NCI-H1417 (cell line): ENCODE data around the gene PTTG1IP2.
A peak's percentile ranks its signal among the peaks of the same experiment; 100 is the strongest.
"Not testable (repeated sequence)": the region's sequence is repeated elsewhere in the genome, so short reads cannot be mapped to it uniquely, and the experiment has no call there.

Source experiments
- DNase-seq, 3 experiments: peaks; one replicate each; lab custom pipeline; 2025; lab: John Stamatoyannopoulos, UW

The PTTG1IP2 gene

DNA sequence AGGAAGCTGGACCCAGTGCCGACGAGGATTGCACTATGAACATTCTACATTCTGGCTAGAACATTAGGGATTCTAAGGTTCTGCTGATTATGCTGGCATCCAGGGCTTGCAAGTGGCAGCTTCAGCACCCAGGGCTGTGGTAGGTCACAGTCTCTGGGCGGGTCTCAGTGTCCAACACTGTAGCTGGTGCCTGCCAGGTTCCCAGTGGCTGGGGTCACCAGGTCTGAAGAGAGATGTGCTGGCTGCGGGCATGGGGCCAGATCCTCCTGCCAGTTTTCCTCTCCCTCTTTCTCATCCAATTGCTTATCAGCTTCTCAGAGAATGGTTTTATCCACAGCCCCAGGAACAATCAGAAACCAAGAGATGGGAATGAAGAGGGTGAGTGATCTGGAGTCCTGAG is at the start of gene PTTG1IP2:
PTTG1IP2 (plus strand) TSS at position 86 of the 400 bp plus-strand sequence; CDS start at position 234, 148 bp downstream.
- DNase-seq = no peak

DNA sequence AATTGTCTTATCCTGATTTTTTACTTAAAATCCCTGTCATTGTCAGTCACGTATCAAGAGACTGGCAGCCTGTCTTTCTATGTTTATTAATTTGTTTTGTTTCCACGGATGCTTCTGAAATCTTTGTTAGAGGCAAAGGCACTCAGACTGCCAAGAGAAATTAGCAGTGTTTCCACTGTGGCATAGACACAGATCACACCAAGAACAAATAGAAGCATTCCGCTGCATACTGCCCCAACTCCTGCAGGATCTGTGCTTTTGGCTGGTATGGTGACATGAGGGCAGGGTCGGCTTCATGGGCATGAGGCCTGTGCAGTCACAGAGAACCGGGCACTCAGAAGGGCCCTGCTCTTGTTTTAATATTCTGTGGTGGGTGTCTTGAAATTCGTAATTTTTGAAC is 47.8 kb upstream of the PTTG1IP2 start:
- DNase-seq = no peak

DNA sequence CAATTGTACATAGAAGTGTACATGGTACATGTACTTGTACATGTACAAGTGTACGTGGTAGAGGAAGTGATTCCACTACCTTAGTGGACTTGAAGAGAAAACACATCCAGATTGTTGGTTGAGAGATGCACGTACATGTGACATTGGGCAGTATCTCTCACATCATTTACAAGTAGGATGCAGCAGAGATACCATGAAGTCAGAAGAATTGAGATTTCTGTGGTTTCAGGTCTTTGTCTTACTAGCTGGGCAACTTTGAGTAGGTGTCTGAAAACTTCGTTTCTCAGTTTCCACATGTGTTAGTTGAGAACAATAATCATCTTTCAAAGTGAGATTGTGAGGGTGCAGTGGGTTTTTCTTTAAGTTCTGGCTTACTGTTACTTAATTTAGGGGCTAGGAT is 44.7 kb upstream of the PTTG1IP2 start:
- no peak for DNase-seq

DNA sequence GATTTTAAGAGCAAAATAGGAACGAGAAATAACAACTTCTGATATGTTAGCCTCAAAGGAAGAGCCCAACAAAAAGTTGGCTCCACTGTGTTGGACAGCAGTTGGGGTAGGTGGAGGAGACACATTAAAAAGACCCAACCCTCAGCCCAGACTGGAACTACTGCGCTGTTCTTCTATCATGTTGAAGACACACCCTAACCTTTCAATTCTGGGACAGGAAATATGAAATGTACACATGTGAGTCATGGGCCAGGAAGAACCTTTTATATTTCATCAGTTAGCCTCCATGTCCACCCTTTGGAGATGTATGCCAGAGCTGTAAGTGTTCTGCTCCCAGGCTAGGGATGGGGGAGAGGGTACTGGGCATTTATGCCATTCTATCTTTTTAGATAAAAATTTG is 44.1 kb upstream of the PTTG1IP2 start:
- DNase-seq = no peak

DNA sequence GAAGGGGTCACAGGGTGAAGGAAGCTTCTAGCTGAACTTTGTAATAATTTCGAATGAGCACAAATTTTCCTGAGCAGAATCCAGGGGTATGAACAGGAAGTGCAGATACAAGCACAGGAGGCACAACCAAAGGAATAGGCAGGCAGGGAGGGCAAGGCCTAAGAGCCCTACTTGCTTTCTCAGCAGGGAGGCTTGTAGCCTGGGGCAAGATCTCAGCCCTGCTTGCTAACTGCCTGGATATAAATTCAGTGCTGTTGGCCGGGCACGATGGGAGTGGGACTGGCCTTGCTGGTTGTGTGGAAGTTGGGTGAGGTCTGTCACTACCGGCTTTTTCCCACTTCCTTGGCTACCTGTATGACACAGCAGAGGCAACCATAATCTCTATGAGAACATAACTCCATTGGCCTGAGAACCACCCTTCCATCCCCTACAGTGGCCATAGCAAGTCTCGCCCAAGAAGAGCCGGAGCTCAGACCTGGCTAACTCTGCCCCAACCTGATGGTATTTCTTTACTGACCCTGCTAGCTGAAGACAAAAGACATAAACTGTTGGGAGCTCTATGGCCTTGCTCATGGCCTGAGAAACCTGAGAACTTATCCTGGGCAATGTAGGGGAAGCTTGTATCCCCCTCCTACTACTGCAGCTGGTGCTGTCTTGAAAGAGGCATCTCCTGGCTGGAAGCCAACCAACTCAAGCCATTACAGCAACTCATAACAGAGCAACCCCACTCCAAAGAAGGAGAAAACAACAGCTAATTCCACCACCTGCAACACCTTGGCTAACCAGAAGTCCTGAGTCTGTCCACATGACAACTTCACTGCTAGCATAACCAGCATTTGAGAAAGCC is 38.6 kb upstream of the PTTG1IP2 start:
- peak in 1 of 3 experiments; percentile 42 for DNase-seq

DNA sequence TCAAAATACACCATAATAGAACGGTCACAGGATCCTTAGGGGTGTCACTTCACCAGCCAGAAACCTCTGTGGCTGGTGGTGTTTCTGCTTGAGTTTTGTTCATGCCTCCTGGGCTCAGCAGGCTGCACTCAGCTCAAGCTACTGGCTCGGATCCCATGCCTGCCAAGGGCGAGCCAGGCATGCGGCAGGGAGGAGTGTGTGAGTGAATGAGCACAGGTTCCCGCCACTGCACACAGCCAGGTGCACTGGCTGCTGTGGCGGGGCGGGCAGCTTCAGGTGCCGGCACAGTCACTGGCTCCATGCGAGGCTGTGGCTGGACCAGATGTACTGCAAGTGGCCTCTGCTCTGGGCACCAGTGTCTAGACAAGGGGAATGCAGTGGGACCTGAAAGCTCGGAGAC is 36.7 kb upstream of the PTTG1IP2 start:
- no peak for DNase-seq

DNA sequence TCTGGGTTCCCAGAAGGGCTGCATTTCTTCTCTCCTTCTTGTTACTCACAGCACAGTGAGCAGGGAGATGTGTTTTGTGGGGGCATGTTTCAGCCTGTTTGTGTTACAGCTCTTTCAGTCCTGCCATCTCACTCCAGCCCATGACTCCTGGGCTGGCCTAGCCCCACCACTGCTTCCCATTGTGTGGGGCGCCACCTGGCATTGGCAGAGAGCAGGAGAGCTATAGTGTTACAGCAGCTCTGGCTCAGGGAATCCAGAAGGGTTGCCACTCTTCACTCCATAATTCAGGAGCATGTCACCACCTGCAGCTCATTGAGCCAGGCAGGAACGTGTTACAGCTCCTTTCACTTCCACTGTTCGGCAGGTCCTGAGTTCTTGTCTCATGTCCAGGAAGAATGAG is 36.2 kb upstream of the PTTG1IP2 start:
- DNase-seq = no peak

DNA sequence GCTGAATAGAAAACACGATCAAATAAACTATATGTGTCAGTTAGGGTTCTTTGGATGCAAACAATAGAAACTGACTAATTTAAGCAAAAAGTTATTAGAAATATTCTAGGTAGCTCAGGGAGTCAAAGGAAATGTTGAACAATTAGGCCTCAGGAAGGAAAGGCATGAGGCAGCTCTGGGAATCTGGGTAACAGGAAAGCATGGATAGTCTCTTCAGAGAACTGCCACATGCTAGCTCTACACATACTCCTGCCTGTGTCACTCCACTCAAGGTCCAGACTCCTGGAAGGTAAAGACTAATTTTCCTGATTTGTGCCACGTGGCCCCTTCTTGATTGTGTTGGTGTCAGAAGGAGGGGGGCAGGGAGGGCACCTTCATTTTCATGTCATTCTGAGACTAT is 23.8 kb upstream of the PTTG1IP2 start:
- DNase-seq = peak in 1 of 3 experiments; percentile 32

DNA sequence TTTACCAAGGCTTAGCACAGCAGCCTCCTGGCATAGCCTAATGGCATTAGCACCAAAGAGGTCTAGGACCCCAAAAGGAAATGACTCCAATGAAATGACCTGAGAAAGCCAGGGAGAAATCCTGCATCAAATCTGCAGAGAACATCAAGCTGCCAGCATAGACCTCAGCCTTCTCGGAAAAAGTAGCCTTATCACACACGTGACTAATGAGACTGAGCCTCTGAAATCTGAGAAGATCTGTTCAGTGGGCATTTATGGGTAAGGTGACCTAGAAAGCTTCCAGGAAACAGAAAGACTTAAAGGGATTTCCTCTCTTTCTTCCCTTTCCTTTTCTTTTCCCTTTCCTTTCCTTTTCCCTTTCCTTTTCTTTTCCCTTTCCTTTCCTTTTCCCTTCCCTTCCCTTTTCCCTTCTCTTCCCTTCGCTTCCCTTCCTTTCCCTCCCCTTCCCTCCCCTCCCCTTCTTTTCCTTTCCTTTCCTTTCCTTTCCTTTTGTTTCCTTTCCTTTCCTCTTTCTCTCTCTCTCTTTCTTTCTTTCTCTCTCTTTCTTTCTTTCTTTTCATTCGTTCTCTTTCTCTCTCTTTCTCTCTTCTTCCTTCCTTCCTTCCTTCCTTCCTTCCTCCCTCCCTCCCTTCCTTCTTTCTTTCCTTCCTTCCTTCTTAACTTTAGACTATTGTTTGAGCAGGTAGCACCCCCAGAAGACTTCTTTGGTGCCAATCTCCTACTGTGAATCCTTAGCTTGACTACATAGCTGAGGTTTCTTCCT is 23.1 kb upstream of the PTTG1IP2 start:
- DNase-seq = no peak

DNA sequence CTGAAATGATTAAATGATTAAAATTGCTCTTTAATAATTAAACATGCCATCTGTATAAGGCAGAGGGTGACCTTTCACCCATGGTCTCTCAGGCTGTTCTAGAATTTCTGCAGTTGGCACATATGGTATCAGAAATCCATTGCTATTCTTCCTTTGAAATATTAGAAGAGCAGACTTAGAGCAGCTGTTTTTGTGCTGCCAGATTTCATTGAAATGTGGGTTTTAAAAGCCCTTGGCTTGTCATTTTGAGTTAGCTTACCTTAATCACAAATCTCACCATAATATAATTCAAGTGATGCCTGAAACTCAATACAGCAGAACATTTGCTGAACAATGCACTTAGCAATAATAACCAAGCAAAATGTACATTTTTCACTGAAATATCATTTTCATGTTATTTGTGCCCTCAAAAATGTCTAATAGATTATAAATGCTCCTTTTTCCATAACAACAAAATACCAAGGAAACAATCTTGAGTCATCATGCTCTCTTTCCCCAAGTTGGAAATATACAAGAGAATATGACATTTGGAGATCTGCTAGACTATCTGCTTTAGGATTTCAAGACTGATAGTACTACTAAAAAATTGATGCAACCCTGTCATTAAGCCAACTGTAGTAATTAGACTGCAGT is 16.1 kb upstream of the PTTG1IP2 start:
- DNase-seq = no peak

DNA sequence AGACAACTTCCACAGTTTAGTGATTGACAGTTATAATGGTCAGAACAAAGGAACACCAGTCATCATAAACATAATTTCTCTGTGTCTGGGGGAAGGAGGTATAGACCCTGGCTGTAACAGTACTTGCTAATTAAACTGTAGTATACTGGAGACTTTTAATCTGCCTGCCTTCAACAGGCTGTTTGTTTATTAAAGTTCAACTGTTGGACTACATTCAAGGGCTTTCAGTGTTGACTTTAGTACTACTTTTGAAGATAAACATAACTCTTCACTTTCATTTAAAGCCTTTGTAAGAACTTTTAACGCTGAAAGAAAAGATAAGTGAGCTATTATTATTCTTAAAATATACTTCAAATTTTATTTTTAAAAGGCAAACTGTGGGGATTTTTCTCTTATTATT is 15.5 kb upstream of the PTTG1IP2 start:
- DNase-seq = peak in 1 of 3 experiments; percentile 37

DNA sequence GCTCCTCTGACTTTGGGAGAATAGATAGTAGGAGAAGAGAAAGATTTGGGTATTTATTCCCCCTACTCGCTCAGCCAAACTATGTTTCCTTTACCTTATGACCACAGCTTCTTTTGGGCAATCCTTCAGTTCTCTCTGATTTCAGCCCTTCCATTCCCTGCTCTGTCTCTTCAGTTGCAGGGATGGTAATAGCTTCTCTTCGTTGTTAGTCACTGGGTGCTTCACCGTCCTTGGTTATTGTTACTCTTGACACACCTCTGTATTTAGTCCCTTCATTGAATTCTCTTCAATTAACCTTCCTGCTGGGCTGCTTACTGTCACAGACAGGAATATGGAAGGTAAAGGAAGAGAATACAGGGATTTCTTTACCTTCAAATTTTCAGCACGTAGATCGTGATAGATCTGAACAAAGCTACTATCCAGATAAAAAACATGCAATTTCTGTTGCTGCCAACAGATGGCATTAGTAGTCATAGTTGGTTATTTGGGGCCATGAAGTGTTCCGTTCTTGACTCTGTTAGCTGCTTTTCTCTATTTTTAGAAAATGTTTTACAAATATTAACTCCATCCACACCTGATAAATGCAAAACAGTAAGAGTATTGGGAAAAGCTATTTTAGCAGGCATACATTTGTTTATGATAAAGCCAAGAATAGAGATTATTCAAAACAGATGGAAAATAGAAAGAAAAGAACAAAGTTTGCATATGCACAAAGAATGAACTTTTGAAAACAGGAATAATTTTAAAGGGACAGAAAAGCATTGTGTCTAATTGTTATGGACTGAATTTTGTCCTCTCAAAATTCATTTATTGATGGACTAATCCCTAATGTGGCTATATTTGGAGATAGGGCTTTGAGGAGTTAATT is 14.0 kb upstream of the PTTG1IP2 start:
- DNase-seq = peak; percentile 59 to 84 (median 68)

DNA sequence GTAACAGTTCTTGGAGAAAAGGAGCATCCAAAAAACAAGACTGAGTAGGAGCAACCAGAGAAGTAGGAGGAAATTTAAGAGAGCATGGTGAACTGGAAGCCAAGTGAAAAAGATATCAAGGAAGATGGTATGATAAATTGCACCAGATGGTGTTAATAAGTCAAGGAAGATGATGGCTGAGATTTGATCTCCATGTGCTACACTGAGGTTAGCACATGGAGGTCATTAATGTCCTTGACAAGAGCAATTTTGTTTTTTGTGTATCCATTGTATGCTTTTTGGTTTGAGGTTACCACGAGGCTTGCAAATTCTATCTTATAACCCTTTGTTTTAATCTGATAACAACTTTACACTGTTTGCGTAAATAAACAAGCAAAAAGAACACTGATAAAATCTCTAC is 11.3 kb upstream of the PTTG1IP2 start:
- DNase-seq = no peak

DNA sequence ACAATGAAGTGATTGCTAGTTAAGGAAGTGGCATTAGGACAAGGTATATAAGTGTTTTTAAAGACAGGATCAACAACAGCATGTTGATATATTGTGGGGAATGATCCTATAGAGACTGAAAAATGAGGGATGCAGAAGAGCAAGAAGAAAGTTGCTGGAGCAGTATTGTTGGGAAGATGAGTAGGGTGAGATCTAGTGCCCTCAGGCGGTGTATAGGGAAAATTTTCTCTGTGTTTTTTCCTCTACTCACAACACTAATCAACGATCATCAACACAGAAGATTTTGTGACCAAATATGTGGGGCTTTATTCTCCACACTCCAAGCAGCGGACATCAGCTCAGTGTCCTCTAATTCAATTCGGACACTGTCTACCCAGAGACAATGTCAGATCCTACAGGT is 9.6 kb upstream of the PTTG1IP2 start:
- no peak for DNase-seq

DNA sequence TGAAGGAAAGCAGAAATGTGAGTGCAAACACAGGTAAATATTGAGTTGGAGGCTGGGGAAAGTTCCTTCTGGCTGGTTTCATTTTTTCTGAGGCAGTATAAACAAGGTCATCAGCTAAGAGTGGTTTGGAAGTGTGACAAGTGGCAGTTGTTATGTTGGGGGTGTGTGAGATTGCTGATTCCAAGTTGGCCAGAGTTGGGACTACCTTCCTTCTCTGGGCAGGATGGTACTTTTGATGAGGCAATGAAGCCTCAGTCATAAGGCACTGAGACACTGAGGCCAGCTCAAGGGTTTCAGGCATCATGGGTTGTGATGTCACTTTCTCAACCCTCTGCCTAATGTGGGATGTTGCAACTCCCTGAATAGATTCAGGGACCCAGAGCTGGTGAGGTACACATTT is 8.2 kb upstream of the PTTG1IP2 start:
- DNase-seq = no peak

DNA sequence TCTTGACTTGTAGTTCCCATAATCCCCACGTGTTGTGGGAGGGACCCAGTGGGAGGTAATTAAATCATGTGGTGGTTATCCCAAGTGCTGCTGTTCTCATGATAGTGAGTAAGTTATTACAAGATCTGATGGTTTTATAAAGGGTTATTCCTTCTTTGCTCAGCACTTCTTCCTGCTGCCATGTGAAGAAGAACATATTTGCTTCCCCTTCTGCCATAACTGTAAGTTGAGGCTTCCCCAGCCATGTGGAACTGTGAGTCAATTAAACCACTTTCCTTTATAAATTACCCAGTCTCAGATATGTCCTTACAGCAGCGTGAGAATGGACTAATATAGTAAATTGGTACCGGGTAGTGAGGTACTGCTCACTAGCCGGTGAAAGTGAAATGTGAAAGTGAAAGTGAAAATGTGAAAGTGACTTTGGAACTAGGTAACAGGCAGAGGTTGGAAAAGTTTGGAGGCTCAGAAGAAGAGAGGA is 6.2 kb upstream of the PTTG1IP2 start:
- not testable (repeated sequence) for DNase-seq

DNA sequence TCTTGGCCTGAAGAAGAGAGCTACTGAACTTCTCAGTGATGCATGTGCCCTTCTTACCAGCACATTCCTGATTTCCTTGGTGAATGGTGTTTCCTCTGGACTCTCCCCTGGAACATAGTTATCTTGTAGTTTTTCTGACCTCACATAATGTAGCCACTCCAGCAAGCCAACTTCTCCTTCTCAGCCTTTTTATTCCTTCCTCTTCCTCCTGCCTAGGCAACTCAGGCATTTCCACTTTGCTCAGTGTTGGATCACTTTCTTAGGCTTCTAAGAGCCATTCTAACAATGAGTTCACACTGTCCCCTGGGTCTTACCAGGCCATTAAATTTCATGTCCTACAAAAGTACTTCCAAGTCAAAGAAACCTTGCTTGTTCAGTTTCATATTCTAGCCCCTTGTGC is 3.6 kb upstream of the PTTG1IP2 start:
- no peak for DNase-seq

DNA sequence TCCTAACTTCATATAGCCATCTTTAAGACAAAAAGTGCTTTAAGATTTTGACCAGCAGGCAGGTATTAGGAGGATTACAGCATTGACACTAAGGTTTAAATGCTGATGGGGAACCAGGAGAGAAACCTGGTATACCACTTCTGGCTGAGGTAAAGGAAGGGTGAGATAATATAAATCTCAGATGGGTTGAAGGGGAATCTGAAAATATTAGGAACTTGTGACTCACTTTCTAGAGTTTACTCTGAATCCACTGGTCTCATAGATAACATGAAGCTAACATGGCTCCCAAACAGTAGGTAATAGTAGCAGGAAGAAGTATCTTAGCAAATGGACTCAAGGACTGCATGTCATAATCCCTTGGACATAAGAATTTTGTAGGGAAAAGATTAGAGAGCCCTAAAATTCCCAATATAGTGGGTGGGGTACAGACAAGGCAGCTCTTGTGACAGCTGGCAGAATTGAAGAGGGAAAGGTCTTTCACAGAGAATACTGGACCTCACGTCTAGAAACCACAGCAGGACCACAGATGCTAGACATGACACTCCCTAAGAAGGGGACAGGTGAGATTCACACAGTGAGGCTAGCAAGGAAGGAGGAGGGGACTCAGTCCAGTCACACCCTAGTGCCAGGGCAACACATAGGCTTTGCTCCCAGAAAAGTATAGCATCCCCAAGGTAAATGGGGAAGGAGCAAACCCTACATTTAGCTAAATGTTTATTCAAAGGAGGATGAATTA is 3.5 kb downstream of the PTTG1IP2 start:
- DNase-seq = no peak

DNA sequence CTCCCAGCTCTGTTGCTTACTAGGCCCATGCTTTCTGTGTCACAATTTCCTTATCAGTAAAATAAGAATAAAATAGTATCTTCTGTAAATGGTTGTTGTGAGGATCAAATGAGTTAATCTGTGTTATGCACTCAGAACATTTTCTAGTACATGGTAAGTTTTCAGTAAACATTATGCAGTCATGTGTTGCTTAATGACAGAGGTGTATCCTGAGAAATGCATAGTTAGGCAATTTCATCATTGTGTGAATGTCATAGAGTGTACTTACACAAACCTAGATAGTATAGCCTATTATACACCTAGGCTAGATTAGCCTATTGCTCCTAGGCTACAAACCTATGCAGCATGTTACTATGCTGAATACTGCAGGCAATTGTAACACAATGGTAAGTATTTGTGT is 4.4 kb downstream of the PTTG1IP2 start:
- DNase-seq = no peak

DNA sequence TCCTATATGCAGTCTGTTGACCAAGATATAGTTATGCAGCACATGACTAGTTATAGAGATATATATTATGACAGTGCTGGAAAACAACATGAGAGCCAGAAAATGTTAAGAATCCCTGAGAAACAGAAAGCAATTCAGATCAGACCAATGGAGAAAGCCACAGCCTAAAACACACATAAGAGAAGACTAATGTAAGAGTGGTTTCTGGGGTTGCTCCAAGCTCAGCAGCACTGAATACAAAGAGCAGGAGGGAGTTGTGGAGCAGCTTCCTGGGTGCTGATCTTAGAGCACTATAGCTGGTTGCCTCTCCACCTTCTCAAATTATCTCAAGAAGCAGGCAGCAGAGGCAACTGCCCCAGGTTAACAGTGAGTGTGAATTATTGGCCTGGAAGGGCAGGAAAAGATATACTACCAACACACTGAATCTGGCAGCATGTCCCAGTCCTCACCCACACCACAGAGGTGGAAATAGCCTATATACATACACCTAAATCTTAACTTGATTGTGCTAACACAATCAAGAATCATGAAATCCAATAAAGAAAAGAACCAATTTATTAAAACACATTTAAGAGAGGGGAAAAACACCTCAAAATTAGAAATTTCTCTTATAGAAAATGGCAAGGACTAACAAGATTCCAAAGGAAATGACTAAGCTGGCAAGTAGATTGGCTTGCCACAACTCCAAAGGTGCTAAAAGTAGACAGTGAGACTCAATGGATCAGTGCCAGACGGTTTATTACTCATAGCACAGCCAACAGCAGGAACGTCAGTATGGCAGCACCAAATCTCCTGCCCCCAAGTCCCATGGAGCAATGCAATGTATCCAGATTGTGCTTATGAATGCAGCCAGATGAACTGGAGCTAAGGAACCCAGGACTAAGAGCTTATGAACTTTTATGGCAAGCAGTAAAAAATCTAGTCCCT is 5.1 kb downstream of the PTTG1IP2 start:
- DNase-seq = no peak
